Measurements from ENCODE around the gene SYT2.

The SYT2 gene

DNA sequence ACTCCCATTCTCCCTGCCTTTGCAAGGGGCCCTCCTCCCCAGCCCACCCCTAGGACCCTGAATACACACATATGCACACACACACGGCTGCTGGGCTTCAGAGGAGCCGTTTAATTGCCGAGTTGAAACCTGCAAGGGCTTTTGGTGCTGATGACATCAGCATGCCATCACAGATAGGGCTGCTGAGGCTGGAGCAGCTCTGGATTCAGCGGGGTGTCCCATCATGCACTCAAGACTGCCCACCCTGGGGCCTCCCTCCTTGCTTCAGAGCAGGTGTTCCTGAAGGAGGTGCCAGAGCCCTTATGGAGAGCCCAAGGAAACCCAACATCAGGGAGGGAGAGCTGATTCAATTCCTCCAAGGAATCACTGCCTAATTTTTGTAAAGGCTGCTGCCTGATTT is 5.7 kb downstream of the SYT2 start:
- TF ChIP-seq CREB1 (IDR thresholded peaks at IDR 0.05; ENCODE audit: low read depth) (no peak), MAX (IDR thresholded peaks at IDR 0.05) (no peak), NFIC (IDR thresholded peaks at IDR 0.05) (no peak), EP300 (IDR thresholded peaks at IDR 0.05; ENCODE audit: borderline replicate concordance) (no peak), RAD21 (IDR thresholded peaks at IDR 0.05; ENCODE audit: low read depth) (no peak), TAF1 (IDR thresholded peaks at IDR 0.05; ENCODE audit: low read depth) (no peak), CEBPB (IDR thresholded peaks at IDR 0.05) (no peak), EGR1 (IDR thresholded peaks at IDR 0.05) (no peak), TCF12 (IDR thresholded peaks at IDR 0.05; ENCODE audit: low read depth) (no peak), REST (IDR thresholded peaks at IDR 0.05; ENCODE audit: low read depth) (no peak)

GRCh38 chr1:202703191-202703590 is 7.1 kb downstream of the SYT2 start:
- TF ChIP-seq ZBTB7A (IDR thresholded peaks at IDR 0.05; ENCODE audit: low read depth) = no peak
- no peak for TF ChIP-seq CEBPB (IDR thresholded peaks at IDR 0.05)
- TF ChIP-seq, protein P1, sequence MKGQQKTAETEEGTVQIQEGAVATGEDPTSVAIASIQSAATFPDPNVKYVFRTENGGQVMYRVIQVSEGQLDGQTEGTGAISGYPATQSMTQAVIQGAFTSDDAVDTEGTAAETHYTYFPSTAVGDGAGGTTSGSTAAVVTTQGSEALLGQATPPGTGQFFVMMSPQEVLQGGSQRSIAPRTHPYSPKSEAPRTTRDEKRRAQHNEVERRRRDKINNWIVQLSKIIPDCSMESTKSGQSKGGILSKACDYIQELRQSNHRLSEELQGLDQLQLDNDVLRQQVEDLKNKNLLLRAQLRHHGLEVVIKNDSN (IDR thresholded peaks at IDR 0.05) = no peak
- no peak for TF ChIP-seq MAX (IDR thresholded peaks at IDR 0.05)
- TF ChIP-seq REST (IDR thresholded peaks at IDR 0.05; ENCODE audit: low read depth) = no peak
- no peak for TF ChIP-seq NFIC (IDR thresholded peaks at IDR 0.05)
- TF ChIP-seq TEAD4 (IDR thresholded peaks at IDR 0.05) = no peak

- no peak for TF ChIP-seq REST (IDR thresholded peaks at IDR 0.05; ENCODE audit: low read depth)
- TF ChIP-seq ZBTB7A (IDR thresholded peaks at IDR 0.05; ENCODE audit: low read depth) = no peak
- TF ChIP-seq NFIC (IDR thresholded peaks at IDR 0.05) = no peak
- TF ChIP-seq TAF1 (IDR thresholded peaks at IDR 0.05; ENCODE audit: low read depth) = no peak
- no peak for TF ChIP-seq EP300 (IDR thresholded peaks at IDR 0.05; ENCODE audit: borderline replicate concordance)
- TF ChIP-seq CEBPB (IDR thresholded peaks at IDR 0.05) = no peak
- TF ChIP-seq TCF12 (IDR thresholded peaks at IDR 0.05; ENCODE audit: low read depth) = no peak
- TF ChIP-seq FOXM1 (IDR thresholded peaks at IDR 0.05; ENCODE audit: borderline replicate concordance, low read depth) = no peak
- TF ChIP-seq MAX (IDR thresholded peaks at IDR 0.05) = no peak
- no peak for TF ChIP-seq EGR1 (IDR thresholded peaks at IDR 0.05)
- TF ChIP-seq TEAD4 (IDR thresholded peaks at IDR 0.05) = no peak
- no peak for TF ChIP-seq CREB1 (IDR thresholded peaks at IDR 0.05; ENCODE audit: low read depth)
- TF ChIP-seq, protein P1 (IDR thresholded peaks at IDR 0.05) = no peak
- TF ChIP-seq RAD21 (IDR thresholded peaks at IDR 0.05; ENCODE audit: low read depth) = no peak
- no peak for TF ChIP-seq YY1 (IDR thresholded peaks at IDR 0.05; ENCODE audit: low read depth)
Observed at GRCh38 chr1:202702088-202702487, 8.2 kb downstream of the SYT2 start.

DNA sequence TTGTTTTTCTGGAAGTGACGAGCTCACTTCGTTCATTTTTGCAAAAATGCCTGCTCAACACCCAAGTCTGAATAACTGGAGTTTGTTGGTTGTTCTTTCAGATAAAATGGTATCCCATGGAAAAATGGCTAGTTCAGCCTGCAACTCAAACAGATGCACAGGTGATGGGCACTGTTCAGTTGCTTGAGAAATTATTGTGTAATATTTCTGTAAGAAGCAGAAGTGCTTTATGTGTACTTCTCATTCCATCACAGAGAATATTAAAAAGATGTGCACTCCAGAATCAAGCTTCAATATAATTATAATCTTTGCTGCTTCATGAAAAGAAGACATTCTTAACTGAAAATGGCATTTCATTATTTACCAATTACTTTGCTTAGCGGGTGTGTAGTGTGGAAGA is 9.1 kb downstream of the SYT2 start:
- TF ChIP-seq ZBTB7A (IDR thresholded peaks at IDR 0.05; ENCODE audit: low read depth) = no peak
- TF ChIP-seq REST (IDR thresholded peaks at IDR 0.05; ENCODE audit: low read depth) = no peak
- TF ChIP-seq NFIC (IDR thresholded peaks at IDR 0.05) = no peak
- TF ChIP-seq YY1 (IDR thresholded peaks at IDR 0.05; ENCODE audit: low read depth) = no peak
- TF ChIP-seq EGR1 (IDR thresholded peaks at IDR 0.05) = no peak
- TF ChIP-seq TCF12 (IDR thresholded peaks at IDR 0.05; ENCODE audit: low read depth) = no peak
- TF ChIP-seq TAF1 (IDR thresholded peaks at IDR 0.05; ENCODE audit: low read depth) = no peak
- no peak for TF ChIP-seq TEAD4 (IDR thresholded peaks at IDR 0.05)
- no peak for TF ChIP-seq CREB1 (IDR thresholded peaks at IDR 0.05; ENCODE audit: low read depth)
- TF ChIP-seq MAX (IDR thresholded peaks at IDR 0.05) = no peak
- no peak for TF ChIP-seq CEBPB (IDR thresholded peaks at IDR 0.05)
- TF ChIP-seq FOXM1 (IDR thresholded peaks at IDR 0.05; ENCODE audit: borderline replicate concordance, low read depth) = no peak
- TF ChIP-seq, protein P1 (IDR thresholded peaks at IDR 0.05) = no peak
- TF ChIP-seq EP300 (IDR thresholded peaks at IDR 0.05; ENCODE audit: borderline replicate concordance) = no peak
